GM19035 (cell line): ENCODE measurements around the gene SAMD10.

ENCODE experiments used
- ATAC-seq: cut with Tn5 transposase; IDR thresholded peaks from one replicate; pipeline ENCODE4 v1.9.1; 2021; ENCODE audit not compliant: unreplicated experiment

SAMD10 gene

GRCh38 chr20:63957690-63958441, 21.6 kb downstream of the SAMD10 start:
- no peak for ATAC-seq

- peak; percentile 20 for ATAC-seq
Measured at GRCh38 chr20:63957004-63957689, 22.3 kb downstream of the SAMD10 start.

GRCh38 chr20:63956664-63957003, 22.8 kb downstream of the SAMD10 start:
- ATAC-seq = no peak

- ATAC-seq = peak; percentile 76
Measured at GRCh38 chr20:63955827-63956663, 23.4 kb downstream of the SAMD10 start, which contains the start of gene UCKL1. UCKL1 (minus strand) TSS chr20:63956416; CDS start chr20:63956372, 44 bp downstream.

- peak; percentile 15 for ATAC-seq
Measured at GRCh38 chr20:63955281-63955826, 24.1 kb downstream of the SAMD10 start.

- no peak for ATAC-seq
Measured at GRCh38 chr20:63953764-63954429, 25.5 kb downstream of the SAMD10 start.

- no peak for ATAC-seq
Measured at GRCh38 chr20:63952769-63953168, 26.7 kb downstream of the SAMD10 start.

GRCh38 chr20:63952210-63952535, 27.3 kb downstream of the SAMD10 start:
- no peak for ATAC-seq

- no peak for ATAC-seq
Measured at GRCh38 chr20:63951398-63952209, 27.8 kb downstream of the SAMD10 start.

- no peak for ATAC-seq
Measured at GRCh38 chr20:63950701-63951397, 28.6 kb downstream of the SAMD10 start.

- ATAC-seq = no peak
Measured at GRCh38 chr20:63947638-63948456, 31.6 kb downstream of the SAMD10 start.

- no peak for ATAC-seq
Measured at GRCh38 chr20:63946986-63947637, 32.3 kb downstream of the SAMD10 start.

GRCh38 chr20:63945921-63946920, 33.2 kb downstream of the SAMD10 start:
- no peak for ATAC-seq

GRCh38 chr20:63945031-63945658, 34.3 kb downstream of the SAMD10 start:
- no peak for ATAC-seq

GRCh38 chr20:63944078-63944941, 35.1 kb downstream of the SAMD10 start:
- no peak for ATAC-seq

- no peak for ATAC-seq
Measured at GRCh38 chr20:63943808-63944077, 35.7 kb downstream of the SAMD10 start.
